Measurements from ENCODE around the gene ITGAD.
A peak's percentile ranks its signal among the peaks of the same experiment; 100 is the strongest.

Gene ITGAD

DNA sequence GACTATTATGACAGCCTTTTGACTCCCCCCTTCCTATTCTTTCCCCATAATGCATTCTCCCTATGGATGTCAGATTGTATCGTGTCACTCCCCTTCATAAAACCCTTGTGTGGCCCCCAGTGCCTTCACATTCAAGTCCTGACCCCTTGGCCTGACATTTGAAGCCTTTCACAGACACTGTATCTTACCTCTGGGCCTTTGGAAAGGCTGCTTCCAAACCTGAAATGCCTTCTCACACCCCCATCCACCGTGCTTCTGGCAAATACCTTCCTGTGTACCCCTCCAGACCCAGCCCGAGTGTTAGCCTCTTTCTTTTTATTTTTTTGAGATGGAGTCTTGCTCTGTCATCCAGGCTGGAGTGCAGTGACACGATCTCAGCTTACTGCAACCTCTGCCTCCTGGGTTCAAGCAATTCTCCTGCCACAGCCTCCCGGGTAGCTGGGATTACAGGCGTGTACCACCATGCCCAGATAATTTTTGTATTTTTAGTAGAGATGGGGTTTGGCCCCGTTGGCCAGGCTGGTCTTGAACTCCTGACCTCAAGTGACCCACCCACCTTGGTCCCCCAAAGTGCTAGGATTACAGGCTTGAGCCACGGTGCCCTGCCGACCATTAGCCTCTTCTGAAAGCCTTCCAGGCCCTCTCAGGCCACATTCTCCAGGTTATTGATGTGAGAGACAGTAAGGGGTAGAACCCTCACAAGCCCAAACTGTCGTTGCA is 68.2 kb downstream of the ITGAD start:
- no peak for DNase-seq

DNA sequence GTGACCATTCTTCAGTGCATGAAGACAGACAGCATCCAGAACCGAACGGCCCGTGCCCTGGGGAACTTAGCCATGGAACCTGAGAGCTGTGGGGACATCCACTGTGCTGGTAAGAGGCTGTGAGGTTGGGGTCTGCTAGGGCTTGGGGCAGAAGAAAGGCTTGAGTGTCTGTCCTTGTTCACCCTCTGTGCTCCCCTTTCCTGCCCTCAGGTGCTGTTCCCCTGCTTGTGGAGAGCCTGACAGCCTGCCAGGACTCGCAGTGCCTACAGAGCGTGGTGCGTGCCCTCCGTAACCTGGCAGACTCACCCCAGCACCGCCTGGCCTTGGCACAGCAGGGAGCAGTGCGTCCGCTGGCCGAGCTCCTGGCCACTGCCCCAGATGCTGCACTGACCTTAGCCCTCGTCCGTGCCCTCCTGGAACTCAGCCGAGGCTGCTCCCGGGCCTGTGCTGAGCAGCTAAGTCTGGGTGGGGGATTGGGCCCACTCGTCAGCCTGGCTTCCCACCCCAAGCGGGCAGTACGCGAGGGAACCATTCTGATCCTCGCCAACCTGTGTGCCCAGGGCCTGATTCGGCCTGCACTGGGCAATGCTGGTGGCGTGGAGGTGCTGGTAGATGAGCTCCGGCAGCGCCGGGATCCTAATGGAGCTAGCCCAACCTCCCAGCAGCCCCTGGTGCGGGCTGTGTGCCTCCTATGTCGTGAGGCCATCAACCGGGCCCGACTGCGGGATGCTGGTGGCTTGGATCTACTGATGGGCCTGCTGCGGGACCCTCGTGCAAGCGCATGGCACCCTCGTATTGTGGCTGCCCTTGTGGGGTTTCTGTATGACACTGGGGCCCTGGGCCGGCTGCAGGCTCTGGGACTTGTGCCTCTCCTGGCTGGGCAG is 69.0 kb downstream of the ITGAD start:
- DNase-seq = no peak

DNA sequence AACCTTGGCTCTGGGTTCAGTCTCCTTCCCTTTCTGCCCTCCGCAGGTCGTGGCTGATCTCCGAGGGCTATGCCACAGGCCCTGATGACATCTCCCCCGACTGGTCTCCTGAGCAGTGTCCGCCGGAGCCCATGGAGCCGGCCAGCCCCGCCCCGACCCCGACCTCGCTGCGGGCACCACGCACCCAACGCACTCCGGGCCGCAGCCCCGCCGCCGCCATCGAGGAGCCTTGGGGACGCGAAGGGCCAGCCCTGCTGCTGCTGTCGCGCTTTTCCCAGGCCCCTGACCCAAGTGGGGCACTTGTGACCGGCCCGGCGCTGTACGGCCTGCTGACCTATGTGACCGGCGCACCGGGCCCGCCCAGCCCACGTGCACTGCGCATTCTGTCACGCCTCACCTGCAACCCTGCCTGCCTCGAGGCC is 71.2 kb downstream of the ITGAD start:
- no peak for DNase-seq

DNA sequence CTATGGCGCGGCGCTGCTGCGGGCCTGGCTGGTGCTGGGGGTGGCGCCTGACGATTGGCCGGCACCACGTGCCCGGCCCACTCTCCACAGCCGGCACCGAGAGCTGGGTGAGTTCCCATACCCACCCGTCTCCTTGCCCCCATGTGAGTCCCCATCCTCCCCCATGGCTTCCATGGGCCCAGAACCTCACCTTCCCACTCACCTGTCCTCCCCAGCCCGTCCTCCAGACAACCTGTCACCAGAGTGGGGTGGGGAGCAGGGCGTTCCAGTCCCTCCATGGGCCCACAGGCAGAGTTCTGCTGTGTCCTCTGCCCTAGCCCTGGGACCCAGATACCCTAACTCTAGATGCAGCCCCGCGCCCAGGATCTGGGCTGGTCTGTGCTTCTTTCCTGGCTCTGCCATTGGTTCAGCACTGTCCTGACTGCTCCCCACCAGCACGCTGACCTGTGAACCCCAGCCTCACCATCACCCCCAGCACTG is 71.7 kb downstream of the ITGAD start:
- DNase-seq = no peak

GRCh38 chr16:31465788-31466370 is 72.7 kb downstream of the ITGAD start:
- DNase-seq = no peak

DNA sequence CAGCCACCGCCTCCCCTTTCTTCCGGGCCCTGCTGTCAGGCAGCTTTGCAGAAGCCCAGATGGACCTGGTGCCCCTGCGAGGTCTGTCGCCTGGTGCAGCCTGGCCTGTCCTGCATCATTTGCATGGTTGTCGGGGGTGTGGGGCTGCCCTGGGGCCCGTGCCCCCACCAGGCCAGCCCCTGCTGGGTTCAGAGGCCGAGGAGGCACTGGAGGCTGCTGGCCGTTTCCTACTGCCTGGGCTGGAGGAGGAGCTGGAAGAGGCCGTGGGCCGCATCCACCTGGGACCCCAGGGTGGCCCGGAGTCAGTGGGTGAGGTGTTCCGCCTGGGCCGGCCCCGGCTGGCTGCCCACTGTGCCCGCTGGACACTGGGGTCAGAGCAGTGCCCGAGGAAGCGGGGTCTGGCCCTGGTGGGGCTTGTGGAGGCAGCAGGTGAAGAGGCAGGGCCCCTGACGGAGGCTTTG is 73.3 kb downstream of the ITGAD start:
- DNase-seq = no peak

GRCh38 chr16:31467151-31467773 is 74.1 kb downstream of the ITGAD start:
- DNase-seq = no peak

DNA sequence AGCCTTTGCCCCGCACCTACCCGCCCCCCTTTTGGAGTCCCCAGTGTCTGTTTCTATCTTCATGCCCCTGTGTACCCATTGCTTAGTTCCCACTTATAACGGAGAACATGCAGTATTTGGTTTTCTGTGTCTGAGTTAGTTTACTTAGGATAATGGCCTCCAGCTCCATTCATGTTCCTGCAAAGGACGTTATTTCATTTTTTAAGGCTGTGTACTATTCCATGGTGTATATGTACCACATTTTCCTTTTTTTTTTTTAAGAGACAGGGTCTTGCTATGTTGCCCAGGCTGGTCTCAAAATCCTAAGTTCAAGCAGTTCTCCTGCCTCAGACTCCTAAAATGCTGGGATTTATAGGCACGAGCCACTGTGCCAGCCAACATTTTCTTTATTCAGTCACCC is 74.7 kb downstream of the ITGAD start:
- DNase-seq = no peak

GRCh38 chr16:31470615-31471014 is 77.5 kb downstream of the ITGAD start:
- DNase-seq = no peak

DNA sequence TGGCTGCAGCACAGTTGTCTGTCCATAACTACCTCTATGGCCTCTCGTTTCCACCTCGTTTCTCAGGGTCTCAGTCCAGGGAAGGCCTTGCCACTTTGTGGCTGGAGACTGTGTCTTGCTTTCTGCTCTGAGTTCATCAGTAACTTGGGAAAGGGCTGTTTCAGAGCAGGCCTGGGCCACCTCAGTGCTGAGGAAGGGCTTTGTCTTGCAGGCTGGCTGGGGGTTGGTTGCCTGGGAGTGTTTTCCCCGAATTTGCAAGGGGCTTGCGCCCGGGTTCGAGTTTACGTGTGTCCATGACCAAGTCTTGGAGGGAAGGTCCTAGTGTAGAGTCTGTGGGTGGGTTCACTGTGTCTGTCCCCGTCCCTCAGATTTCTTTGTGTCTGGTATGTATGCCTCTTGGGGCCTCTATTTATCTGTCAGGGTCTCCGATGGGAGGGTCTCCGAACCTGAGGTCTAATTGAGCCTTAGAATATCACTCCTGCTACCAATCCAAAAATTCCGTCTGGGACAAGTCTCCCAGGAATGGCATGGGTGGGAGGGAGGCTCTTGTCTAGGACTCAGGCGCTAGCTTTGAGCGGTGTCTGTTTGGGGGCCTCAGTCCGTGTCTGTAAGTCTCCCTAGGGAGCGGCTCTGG is 78.2 kb downstream of the ITGAD start:
- no peak for DNase-seq

GRCh38 chr16:31471875-31472708 is 79.0 kb downstream of the ITGAD start, which contains the start of gene TGFB1I1:
Gene TGFB1I1 (plus strand): TSS chr16:31472152. CDS start chr16:31472189, 37 bp downstream.
- DNase-seq = no peak

DNA sequence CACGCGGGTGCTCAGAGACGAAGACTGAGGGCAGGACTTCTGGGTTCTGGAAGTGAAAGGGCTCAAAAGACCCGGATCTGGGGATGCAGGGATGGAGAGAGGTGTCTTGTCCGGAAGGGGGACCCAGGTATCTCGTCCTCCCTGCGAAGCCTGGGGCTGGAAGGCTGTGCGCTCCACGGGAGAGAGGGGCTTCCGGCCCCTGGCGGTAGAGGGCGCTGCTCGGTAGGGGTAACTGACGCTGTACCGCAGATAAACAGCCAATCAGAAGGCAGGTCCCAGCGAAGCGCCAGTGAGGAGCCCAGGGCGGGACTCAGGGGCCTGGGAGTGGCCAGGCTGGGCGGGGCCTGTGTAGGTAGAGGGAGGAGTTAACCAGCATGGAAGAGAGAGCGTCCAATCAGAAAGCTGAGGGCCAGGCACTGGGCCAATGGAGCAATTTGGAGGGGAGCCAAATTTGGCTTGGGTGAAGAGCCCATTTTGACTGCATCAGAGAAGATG is 79.6 kb downstream of the ITGAD start:
- peak; percentile 94 for DNase-seq

GRCh38 chr16:31473264-31473984 is 80.3 kb downstream of the ITGAD start:
- DNase-seq = no peak

- no peak for DNase-seq
Observed at GRCh38 chr16:31474173-31474714, 81.1 kb downstream of the ITGAD start.

DNA sequence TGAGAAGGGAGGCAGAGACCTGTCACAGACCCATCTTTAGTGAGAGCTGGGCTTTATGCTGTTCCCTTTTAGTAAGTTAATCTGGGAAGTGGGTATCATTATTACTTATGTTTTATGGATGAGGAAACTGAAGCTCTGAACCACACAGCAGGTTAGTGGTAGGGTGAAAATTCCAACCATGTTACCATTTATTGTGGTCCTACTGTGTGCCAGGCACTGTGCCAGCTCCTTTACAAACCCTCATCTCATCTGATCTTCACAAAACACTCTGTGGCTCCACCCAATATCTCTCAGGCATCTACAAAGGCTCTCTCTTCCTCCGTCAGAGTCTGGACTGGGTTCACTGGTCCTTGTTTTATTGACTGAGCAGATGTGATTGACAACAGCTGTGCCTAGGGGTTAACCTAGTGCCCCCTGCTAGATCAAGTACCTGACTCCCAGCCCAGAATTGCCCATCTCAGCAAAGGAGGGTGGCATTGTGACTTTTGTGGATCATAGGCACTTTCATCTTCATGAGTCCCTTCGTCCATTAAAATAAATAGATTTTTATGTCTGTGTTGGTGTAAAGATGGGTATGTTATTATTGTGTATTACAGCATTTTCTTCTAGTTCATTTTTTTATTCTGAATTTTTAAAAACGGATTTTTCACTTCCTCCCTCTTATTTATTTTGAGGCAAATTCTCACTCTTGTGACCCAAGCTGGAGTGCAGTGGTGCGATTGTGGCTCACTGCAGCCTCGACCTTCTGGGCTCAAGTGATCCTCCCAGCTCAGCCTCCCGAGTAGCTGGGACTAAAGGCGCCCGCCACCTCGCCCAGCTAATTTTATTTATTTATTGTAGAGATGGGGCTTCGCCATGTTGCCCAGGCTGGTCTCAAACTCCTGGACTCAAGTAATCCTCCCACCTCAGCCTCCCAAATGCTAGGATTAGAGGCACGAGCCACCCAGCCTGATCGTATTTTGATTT is 81.9 kb downstream of the ITGAD start:
- DNase-seq = no peak

DNA sequence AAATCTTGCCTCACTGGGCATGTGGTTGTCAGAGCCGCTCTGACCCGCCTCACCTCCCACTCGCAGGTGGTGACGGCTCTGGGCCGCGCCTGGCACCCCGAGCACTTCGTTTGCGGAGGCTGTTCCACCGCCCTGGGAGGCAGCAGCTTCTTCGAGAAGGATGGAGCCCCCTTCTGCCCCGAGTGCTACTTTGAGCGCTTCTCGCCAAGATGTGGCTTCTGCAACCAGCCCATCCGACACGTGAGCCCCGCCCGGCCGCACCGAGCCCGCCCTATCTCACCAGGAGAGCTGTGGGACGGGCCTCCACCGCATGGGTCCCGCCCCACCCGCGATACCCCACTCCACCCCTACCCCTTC is 82.8 kb downstream of the ITGAD start:
- no peak for DNase-seq
